IMR-90 (cell line): Measurements from ENCODE around the gene RNF43.

Source experiments
- BHLHE40 ChIP-seq: fragments of 150-350 bp; IDR thresholded peaks from 2 replicates; pipeline ENCODE4 v1.6.1; 2016; ENCODE audit warnings: mild to moderate bottlenecking, low read depth, low read length
- CEBPB ChIP-seq: IDR thresholded peaks from 2 replicates; pipeline ENCODE4 v1.6.1; 2012; ENCODE audit warnings: low read depth, low read length, improper control_type of control experiment
- CTCF ChIP-seq: conservative IDR thresholded peaks from 2 replicates; pipeline ENCODE4 v1.5.1; 2012; ENCODE audit warnings: mild to moderate bottlenecking, low read depth, low read length, improper control_type of control experiment
- FOS ChIP-seq: fragments of 150-350 bp; IDR thresholded peaks from 2 replicates; pipeline ENCODE4 v1.6.1; 2016; ENCODE audit warnings: low read depth, low read length
- MAFK ChIP-seq: IDR thresholded peaks from 2 replicates; pipeline ENCODE4 v1.6.1; 2012; ENCODE audit warnings: low read depth, low read length, improper control_type of control experiment
- MXI1 ChIP-seq: IDR thresholded peaks from 2 replicates; pipeline ENCODE4 v1.6.1; 2012; ENCODE audit warnings: low read depth, mild to moderate bottlenecking, low read length, moderate library complexity, borderline replicate concordance
- NFE2L2 ChIP-seq: fragments of 150-350 bp; IDR thresholded peaks from 2 replicates; pipeline ENCODE4 v1.6.1; 2016; ENCODE audit warnings: low read depth, mild to moderate bottlenecking, low read length
- POLR2A ChIP-seq: IDR thresholded peaks from 2 replicates; pipeline ENCODE4 v1.6.1; 2012; ENCODE audit warnings: mild to moderate bottlenecking, low read depth, low read length
- RAD21 ChIP-seq: IDR thresholded peaks from 2 replicates; pipeline ENCODE4 v1.6.1; 2012; ENCODE audit warnings: low read length, improper control_type of control experiment
- RCOR1 ChIP-seq: IDR thresholded peaks from 2 replicates; pipeline ENCODE4 v1.6.1; 2012; ENCODE audit warnings: mild to moderate bottlenecking, low read length, improper control_type of control experiment; ENCODE audit not compliant: insufficient replicate concordance
- RFX5 ChIP-seq: IDR thresholded peaks from 2 replicates; pipeline ENCODE4 v1.8.0; 2012; ENCODE audit warnings: low read depth, mild to moderate bottlenecking, low read length, moderate library complexity
- SMC3 ChIP-seq: fragments of 150-350 bp; IDR thresholded peaks from 2 replicates; pipeline ENCODE4 v1.6.1; 2016; ENCODE audit warnings: low read depth, mild to moderate bottlenecking, antibody characterized with exemption, low read length, moderate library complexity
- USF2 ChIP-seq: fragments of 150-350 bp; IDR thresholded peaks from 2 replicates; pipeline ENCODE4 v1.6.1; 2017; ENCODE audit warnings: mild to moderate bottlenecking, antibody characterized with exemption, low read length, low read depth

DNA sequence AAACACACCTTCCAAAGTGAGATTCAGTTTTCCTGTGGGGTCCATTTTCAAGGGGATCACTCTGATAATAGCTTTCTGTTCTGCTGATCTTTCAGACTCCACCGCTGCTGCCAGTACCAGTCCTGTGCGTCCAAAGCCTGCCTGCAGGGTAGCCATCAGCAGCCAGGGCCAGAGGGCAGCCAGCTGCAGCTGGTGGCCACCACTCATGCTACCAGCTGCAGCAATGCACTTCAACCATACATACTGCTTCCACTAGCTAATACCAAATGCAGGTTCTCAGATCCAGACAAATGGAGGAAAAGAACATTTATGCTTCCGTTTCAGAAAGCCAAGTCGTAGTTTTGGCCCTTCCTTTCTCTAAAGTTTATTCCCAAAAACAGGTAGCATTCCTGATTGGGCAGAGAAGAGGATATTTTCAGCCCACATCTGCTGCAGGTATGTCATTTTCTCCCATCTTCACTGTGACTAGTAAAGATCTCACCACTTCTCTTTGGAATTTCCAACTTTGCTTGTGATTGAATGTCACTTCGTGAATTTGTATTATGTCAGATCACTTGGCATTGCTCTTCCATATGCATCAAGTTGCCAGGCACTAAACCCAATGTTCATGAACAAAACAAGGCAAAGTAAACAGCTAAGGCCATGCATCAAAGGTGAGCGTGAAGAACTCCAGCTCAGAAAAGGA is 1.8 kb downstream of the RNF43 start:
- TF ChIP-seq RFX5 (no peak), CTCF (no peak), NFE2L2 (no peak), RAD21 (no peak), MXI1 (no peak), BHLHE40 (no peak), USF2 (no peak), SMC3 (no peak), POLR2A (no peak), CEBPB (no peak), FOS (no peak), RCOR1 (no peak), MAFK (no peak)
